Measurements from ENCODE around the gene DDT. TPM values are rescaled to one million over a fixed set of nuclear protein-coding genes. Genes with fewer than 3 reads are reported as not detected.
A peak's percentile ranks its signal among the peaks of the same experiment; 100 is the strongest.
"Not testable (repeated sequence)": the region's sequence is repeated elsewhere in the genome, so short reads cannot be mapped to it uniquely, and the experiment has no call there.

Gene DDT
- total RNA-seq, 1 donor from 2014 or later = 72.2 TPM

DNA sequence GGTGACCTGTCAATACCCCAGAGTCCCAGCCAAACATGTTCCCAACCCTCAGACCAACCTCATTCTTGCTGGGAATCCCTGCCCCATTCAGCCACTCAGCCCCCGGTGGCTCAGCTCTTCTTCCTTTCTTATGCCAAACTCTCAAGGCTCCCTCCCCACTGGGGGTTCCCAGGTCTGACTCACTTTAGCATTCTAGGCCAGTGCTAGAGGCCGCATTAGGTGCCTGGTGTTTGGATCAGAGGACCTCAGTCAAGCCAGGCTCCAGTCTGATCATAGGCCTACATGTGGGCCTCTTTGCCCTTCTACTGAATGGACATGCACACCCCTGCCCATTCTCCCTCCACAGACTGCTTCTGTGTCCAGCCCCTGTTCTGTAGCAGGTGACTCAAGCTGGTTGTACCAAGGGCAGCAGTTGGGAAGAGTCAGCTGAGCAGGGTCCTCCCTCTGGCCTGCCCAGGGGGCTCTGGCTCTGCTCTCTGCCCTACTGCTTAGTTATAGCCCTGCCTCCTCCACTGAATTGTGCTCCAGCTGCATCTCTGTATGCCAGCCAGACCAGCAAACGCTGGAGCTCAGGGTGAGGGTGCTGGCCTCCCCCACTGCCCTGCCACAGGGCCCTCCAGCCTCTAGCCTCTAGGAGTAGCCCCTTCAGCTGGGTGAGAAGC is 15.5 kb upstream of the DDT start:
- DNase-seq = not testable (repeated sequence)

- not testable (repeated sequence) for DNase-seq
Observed at GRCh38 chr22:23986538-23987178, 12.4 kb upstream of the DDT start.

GRCh38 chr22:23986089-23986488 is 11.8 kb upstream of the DDT start:
- not testable (repeated sequence) for DNase-seq

DNA sequence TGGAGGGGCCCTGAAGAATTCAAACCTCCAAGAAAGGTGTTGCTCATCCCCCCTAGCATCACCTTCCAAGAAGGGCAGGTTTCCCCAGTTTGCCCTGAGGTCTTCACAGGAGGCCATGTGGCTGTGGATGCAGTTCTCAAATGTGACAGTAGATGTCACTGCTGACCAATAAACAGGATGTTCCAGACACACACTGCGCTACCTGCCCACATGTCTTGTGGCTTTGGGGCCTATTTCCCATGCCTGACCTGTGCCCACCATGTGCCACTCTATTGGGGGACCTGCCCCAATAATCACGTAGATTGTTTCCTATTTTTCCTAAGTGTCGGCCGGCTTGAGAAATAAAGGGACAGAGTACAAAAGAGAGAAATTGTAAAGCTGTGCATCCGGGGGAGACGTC is 10.2 kb upstream of the DDT start:
- DNase-seq = no peak

DNA sequence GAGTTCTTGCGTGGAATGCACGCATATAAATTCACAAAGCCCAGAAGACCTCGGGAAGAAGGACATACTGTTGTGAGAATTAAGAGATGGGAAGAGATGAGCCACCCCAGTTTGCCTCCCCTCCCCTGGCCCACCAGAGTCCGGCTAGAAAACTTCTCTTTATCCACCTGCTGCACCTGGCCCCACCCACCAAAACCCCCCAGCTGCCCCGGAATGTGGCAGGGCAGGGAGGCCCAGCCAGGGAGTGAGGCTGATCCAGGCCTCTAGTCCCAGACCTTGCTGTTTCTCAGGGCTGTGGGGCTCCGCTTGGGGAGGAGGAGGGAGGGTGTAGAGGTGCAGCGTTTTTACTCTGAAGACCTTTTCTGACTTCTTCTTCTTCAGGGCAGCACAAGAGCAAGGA is 6.3 kb upstream of the DDT start:
- DNase-seq = not testable (repeated sequence)

- not testable (repeated sequence) for DNase-seq
Observed at GRCh38 chr22:23979557-23980240, 5.5 kb upstream of the DDT start, which contains the start of gene GSTT2. Gene GSTT2 (plus strand): TSS chr22:23980134.

GRCh38 chr22:23977304-23977703 is 3.1 kb upstream of the DDT start:
- not testable (repeated sequence) for DNase-seq

DNA sequence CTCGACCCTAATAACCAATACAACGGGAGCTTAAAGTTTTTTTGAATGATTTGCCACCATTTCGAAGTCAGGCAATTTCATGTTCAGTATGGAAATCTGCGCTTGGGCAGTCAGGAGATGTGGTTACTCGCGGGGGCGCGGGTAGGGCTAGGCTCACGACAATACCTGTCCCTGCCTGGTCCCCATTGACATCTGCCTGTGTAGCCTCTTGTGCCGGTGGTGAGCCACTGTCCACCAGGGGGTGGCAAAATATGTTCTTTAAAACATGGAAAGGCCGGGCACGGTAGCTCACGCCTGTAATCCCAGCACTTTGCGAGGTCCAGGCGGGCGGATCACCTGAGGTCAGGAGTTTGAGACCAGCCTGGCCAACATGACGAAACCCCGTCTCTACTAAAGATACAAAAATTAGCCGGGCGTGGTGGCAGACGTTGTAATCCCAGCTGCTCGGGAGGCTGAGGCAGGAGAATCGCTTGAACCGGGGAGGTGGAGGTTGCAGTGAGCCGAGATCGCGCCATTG is 653 bp upstream of the DDT start:
- not testable (repeated sequence) for DNase-seq

- DNase-seq = not testable (repeated sequence)
Observed at GRCh38 chr22:23971927-23972326, 2.3 kb downstream of the DDT start.

DNA sequence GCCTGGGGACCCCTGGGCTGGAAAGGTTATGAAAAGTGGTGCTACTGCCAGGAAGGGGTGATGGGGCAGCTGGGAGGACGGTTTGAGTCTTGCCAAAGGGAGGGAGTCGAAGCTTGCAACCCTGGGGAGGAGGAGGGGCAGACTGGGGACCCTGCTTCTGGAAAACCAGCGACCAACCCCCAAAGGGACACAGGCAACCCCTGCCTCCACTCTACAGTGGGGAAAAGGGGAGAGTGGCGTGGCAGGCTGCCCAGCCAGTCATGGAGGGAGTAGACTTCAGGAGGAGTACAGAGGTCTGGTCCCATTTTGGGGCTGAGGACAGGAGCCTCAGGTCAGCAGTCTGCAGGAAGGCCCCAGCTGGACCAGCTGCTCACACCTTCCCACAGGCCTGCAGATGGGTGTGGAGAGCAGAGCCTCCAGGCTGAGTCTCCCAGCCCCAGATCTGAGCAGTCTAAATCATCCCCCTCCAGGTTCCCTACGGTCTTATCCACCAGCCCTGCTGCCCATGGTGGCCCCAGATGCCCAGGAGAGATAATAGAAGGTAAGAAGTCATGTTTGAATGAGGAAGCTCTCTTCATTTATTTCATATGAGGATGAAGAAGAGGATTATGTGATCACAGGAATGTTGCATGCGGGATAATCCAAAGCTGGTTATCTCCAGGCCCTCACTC is 3.3 kb downstream of the DDT start:
- DNase-seq = no peak

DNA sequence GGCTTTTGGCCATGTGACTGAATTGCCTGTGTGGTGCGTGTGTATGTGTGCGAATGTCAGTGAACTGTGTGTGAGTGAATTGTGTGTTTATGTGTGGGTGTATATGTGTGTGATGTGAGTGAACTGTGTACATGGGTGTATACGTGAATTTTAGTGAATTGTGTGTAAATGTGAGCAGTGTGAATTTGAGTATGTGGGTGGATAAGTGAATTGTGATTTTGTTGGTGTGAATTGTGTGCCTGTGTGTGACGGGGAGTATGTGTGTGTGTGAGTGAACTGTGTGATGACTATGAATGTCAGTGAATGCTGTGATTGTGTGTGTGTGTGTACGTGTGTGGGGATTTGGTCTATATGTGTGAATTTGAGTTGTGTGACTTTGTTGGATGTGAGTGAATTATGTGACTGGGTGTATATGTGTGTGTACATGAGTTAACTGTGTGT is 4.0 kb downstream of the DDT start:
- DNase-seq = no peak

GRCh38 chr22:23969071-23969470 is 5.2 kb downstream of the DDT start:
- no peak for DNase-seq

DNA sequence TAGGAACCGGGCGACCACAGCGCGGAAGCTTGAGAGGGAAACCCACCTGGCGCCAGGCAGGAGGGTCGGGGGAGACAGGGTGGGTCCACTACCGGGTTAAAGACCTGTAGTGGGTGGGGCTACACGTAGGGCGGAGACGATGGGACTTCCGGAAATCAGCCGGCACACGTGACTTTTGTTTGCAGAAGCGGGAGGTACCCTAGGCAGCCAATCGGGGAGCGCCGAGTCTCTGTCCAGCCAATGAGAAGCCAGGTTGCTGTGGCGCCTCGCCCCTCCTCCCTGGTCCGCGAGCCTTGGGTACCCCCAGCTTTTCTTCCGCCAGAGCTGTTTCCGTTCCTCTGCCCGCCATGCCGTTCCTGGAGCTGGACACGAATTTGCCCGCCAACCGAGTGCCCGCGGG is 7.7 kb downstream of the DDT start, which contains the start of gene DDTL:
Gene DDTL (plus strand): TSS at position 321 of the 400 bp plus-strand sequence. CDS start 27 bp downstream, at position 348.
- not testable (repeated sequence) for DNase-seq

GRCh38 chr22:23966094-23966493 is 8.1 kb downstream of the DDT start:
- not testable (repeated sequence) for DNase-seq

DNA sequence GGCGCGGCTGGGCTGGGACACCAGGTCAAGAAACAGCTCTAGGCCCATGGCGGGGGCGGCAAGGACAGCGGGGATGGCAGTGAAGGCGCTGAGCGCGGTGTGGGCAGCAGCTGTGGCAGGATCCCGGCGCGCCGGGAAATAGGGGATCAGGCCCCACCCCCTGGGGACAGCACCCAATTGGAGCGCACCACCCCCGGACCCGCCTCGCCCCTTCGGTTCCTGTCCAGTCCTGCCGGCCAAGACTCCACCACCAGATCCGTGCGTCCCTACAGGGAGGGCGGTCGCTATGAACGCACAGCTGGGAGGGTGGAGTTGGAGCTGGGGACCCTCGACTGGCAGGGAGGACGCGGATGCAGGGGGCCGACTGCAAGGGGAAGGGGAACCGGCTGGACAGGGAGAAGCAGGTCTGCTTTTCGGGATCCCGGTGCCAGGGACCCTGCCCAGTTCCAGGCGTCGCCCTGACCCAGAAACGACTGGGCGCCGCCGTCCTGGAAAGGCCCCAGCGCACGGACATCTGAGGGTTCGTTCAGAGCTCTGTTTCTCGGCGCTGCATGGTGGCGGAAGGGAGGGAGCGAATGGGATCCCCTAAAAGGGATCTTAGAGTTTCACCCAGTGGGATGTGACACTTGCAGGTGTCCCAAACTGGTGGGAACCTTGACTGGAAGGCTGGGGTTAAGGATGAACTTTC is 13.0 kb downstream of the DDT start, which contains the start of gene GSTT2B:
Gene GSTT2B (minus strand): TSS at position 112 of the 688 bp plus-strand sequence. CDS start 64 bp downstream, at position 48.
- DNase-seq = not testable (repeated sequence)

GRCh38 chr22:23956301-23956900 is 17.8 kb downstream of the DDT start:
- peak; percentile 90 for DNase-seq

GRCh38 chr22:23955886-23956285 is 18.4 kb downstream of the DDT start:
- not testable (repeated sequence) for DNase-seq

DNA sequence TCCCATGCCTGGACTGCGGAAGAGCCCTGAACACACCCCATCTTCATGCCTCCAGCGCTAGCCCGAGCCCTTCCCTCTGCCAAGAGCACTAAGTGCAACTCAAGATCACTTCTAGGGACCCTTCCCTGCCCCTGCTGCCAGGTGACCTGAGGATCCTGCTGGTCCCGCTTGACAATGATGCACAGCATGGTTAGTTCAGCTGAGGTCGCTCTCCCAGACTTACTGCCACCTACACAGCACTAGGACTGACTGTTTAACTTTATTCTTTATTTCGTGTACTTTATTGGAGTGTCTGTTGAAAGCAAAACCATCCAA is 19.3 kb downstream of the DDT start:
- DNase-seq = not testable (repeated sequence)

- DNase-seq = not testable (repeated sequence)
Observed at GRCh38 chr22:23954193-23954990, 19.8 kb downstream of the DDT start.

GRCh38 chr22:23953485-23953884 is 20.8 kb downstream of the DDT start:
- not testable (repeated sequence) for DNase-seq
